ENCODE data around the gene MSRB2.
"Not testable (repeated sequence)": the region's sequence is repeated elsewhere in the genome, so short reads cannot be mapped to it uniquely, and the experiment has no call there.

The MSRB2 gene

GRCh38 chr10:23065181-23065948, 30.0 kb upstream of the MSRB2 start:
- H3K4me3 ChIP-seq (ENCODE audit: low read depth, low read length) = no peak overlapping the region
- TF ChIP-seq CTCF (IDR thresholded peaks at IDR 0.05; ENCODE audit: low read depth, low read length) = no peak

- H3K4me3 ChIP-seq (ENCODE audit: low read depth, low read length) = no peak overlapping the region
- no peak for TF ChIP-seq CTCF (IDR thresholded peaks at IDR 0.05; ENCODE audit: low read depth, low read length)
These were observed 28.0 kb upstream of the MSRB2 start for GRCh38 chr10:23067337-23067736.

GRCh38 chr10:23067939-23068775, 27.2 kb upstream of the MSRB2 start:
- H3K4me3 ChIP-seq (ENCODE audit: low read depth, low read length) = no peak overlapping the region
- peak; percentile 70 for TF ChIP-seq CTCF (IDR thresholded peaks at IDR 0.05; ENCODE audit: low read depth, low read length)

GRCh38 chr10:23069019-23069815, 26.2 kb upstream of the MSRB2 start:
- H3K4me3 ChIP-seq (ENCODE audit: low read depth, low read length) = no peak overlapping the region
- no peak for TF ChIP-seq CTCF (IDR thresholded peaks at IDR 0.05; ENCODE audit: low read depth, low read length)

- H3K4me3 ChIP-seq (ENCODE audit: low read depth, low read length) = not testable (repeated sequence)
These were observed 25.1 kb upstream of the MSRB2 start for GRCh38 chr10:23070092-23070912.

GRCh38 chr10:23070913-23071218, 24.5 kb upstream of the MSRB2 start:
- no peak for TF ChIP-seq CTCF (IDR thresholded peaks at IDR 0.05; ENCODE audit: low read depth, low read length)
- H3K4me3 ChIP-seq (ENCODE audit: low read depth, low read length) = no peak overlapping the region

GRCh38 chr10:23072593-23072992, 22.8 kb upstream of the MSRB2 start:
- not testable (repeated sequence) for H3K4me3 ChIP-seq (ENCODE audit: low read depth, low read length)

Data from WI38 (cell line).